ENCODE data around the gene HMCN1.

Gene HMCN1

GRCh38 chr1:186194107-186194756 is 460.0 kb downstream of the HMCN1 start:
- H3K79me2 ChIP-seq (ENCODE audit: insufficient read depth, low read depth) = no peaks in the 10 kb centered on the region

GRCh38 chr1:186195377-186195931 is 461.3 kb downstream of the HMCN1 start:
- no peak for TF ChIP-seq CTCF (conservative IDR thresholded peaks at IDR 0.05; ENCODE audit: low read depth, low read length)
- Histone ChIP-seq H3K4me1 (ENCODE audit: low read depth, poor library complexity, severe bottlenecking) (peaks cover 23% of the 10 kb centered on the region), H4K20me1 (ENCODE audit: insufficient read depth) (no peaks in the 10 kb centered on the region), H3K79me2 (ENCODE audit: insufficient read depth, low read depth) (no peaks in the 10 kb centered on the region), H3K4me2 (no peak overlapping the region), H3K36me3 (ENCODE audit: insufficient read depth) (no peaks in the 10 kb centered on the region), H3K4me3 (IDR thresholded peaks at IDR 0.05; ENCODE audit: insufficient read depth, low read depth, low read length) (no peak overlapping the region), H3K9ac (no peak overlapping the region), H3K27me3 (ENCODE audit: insufficient read depth, low read depth) (no peaks in the 10 kb centered on the region), H3K27ac (no peak overlapping the region), H2AFZ (ENCODE audit: low read depth) (no peak overlapping the region)

More at GRCh38 chr1:186194107-186194756, 460.0 kb downstream of the HMCN1 start:
- Histone ChIP-seq H3K27me3 (ENCODE audit: insufficient read depth, low read depth) (no peaks in the 10 kb centered on the region), H3K4me3 (IDR thresholded peaks at IDR 0.05; ENCODE audit: insufficient read depth, low read depth, low read length) (no peak overlapping the region), H3K36me3 (ENCODE audit: insufficient read depth) (no peaks in the 10 kb centered on the region), H3K27ac (peak overlapping the region; percentile 18; the same call in 1 of the 2 replicates), H3K4me2 (no peak overlapping the region), H4K20me1 (ENCODE audit: insufficient read depth) (no peaks in the 10 kb centered on the region), H3K4me1 (ENCODE audit: low read depth, poor library complexity, severe bottlenecking) (peaks cover 23% of the 10 kb centered on the region), H2AFZ (ENCODE audit: low read depth) (no peak overlapping the region), H3K9ac (no peak overlapping the region)
- no peak for TF ChIP-seq CTCF (conservative IDR thresholded peaks at IDR 0.05; ENCODE audit: low read depth, low read length)

- Histone ChIP-seq H3K4me3 (IDR thresholded peaks at IDR 0.05; ENCODE audit: insufficient read depth, low read depth, low read length) (no peak overlapping the region), H4K20me1 (ENCODE audit: insufficient read depth) (no peaks in the 10 kb centered on the region), H2AFZ (ENCODE audit: low read depth) (no peak overlapping the region), H3K4me2 (no peak overlapping the region), H3K27me3 (ENCODE audit: insufficient read depth, low read depth) (no peaks in the 10 kb centered on the region), H3K27ac (no peak overlapping the region), H3K4me1 (ENCODE audit: low read depth, poor library complexity, severe bottlenecking) (no peaks in the 10 kb centered on the region), H3K79me2 (ENCODE audit: insufficient read depth, low read depth) (no peaks in the 10 kb centered on the region), H3K36me3 (ENCODE audit: insufficient read depth) (no peaks in the 10 kb centered on the region), H3K9ac (no peak overlapping the region)
- TF ChIP-seq CTCF (conservative IDR thresholded peaks at IDR 0.05; ENCODE audit: low read depth, low read length) = no peak
Observed at GRCh38 chr1:186202271-186202764, 468.1 kb downstream of the HMCN1 start.

GRCh38 chr1:186202776-186203175 is 468.6 kb downstream of the HMCN1 start:
- Histone ChIP-seq H3K27ac (no peak overlapping the region), H3K27me3 (ENCODE audit: insufficient read depth, low read depth) (no peaks in the 10 kb centered on the region), H2AFZ (ENCODE audit: low read depth) (no peak overlapping the region), H3K4me3 (IDR thresholded peaks at IDR 0.05; ENCODE audit: insufficient read depth, low read depth, low read length) (no peak overlapping the region), H3K9ac (no peak overlapping the region), H3K4me1 (ENCODE audit: low read depth, poor library complexity, severe bottlenecking) (no peaks in the 10 kb centered on the region), H3K36me3 (ENCODE audit: insufficient read depth) (no peaks in the 10 kb centered on the region), H4K20me1 (ENCODE audit: insufficient read depth) (no peaks in the 10 kb centered on the region), H3K4me2 (no peak overlapping the region), H3K79me2 (ENCODE audit: insufficient read depth, low read depth) (no peaks in the 10 kb centered on the region)
- no peak for TF ChIP-seq CTCF (conservative IDR thresholded peaks at IDR 0.05; ENCODE audit: low read depth, low read length)

All from KMS-11 (cell line).